Peyer's patch (tissue), 4 donors: Measurements from ENCODE around the gene SRPRB. TPM values are rescaled to one million over a fixed set of nuclear protein-coding genes. Genes with fewer than 3 reads are reported as not detected.

Experiments used
- DNase-seq, 3 donors: peaks; one replicate each; pipeline ENCODE4 v3.0.0-alpha.2; 2017 to 2019
- H3K27ac ChIP-seq, 4 donors: fragments of 200-600 bp; sonication (generic); one replicate each; pipeline ENCODE4 v1.5.1; 2016 to 2019
- H3K27me3 ChIP-seq, 2 donors: fragments of 200-600 bp; sonication (generic); one replicate each; pipeline ENCODE4 v1.5.1; 2019
- H3K36me3 ChIP-seq, 3 donors: fragments of 200-600 bp; sonication (generic); one replicate each; pipeline ENCODE4 v1.5.1; 2016 to 2019
- H3K4me1 ChIP-seq, 4 donors: fragments of 200-600 bp; sonication (generic); one replicate each; pipeline ENCODE4 v1.5.1; 2016 to 2019
- H3K4me3 ChIP-seq, 4 donors: fragments of 200-600 bp; sonication (generic); 1 replicate in 3 of 4; 2 replicates in 1 of 4; pipeline ENCODE4 v1.5.1; 2016 to 2019; ENCODE audit warnings: mild to moderate bottlenecking in 1 of 4
- H3K9me3 ChIP-seq, 4 donors: fragments of 200-600 bp; sonication (generic); one replicate each; pipeline ENCODE4 v1.5.1; 2016 to 2019; ENCODE audit warnings: mild to moderate bottlenecking in 1 of 4
- CTCF ChIP-seq, 6 experiments: fragments of 450-650 bp in 4 of 6; fragments of 200-600 bp in 2 of 6; sonication (generic) in 1 of 6; IDR thresholded peaks; one replicate each; pipeline ENCODE4 v1.5.1; 2017 to 2019; ENCODE audit warnings: antibody characterized with exemption in 6 of 6, mild to moderate bottlenecking in 3 of 6, moderate library complexity in 1 of 6
- POLR2A ChIP-seq, 2 donors: fragments of 450-650 bp; IDR thresholded peaks; one replicate each; pipeline ENCODE4 v1.5.1; 2017; ENCODE audit warnings: antibody characterized with exemption in 2 of 2, mild to moderate bottlenecking in 2 of 2, moderate library complexity in 2 of 2
- total RNA-seq, 4 donors: library from RNA; depleted of rRNA; stranded (reverse); fragments of >200 nt; gene quantifications; one replicate each; pipeline ENCODE4 v1.1.0, GENCODE V29; 2016

SRPRB gene
- total RNA-seq, 4 donors from 2014 or later: 5.0 to 15.6 (median 10.1) TPM

GRCh38 chr3:133758964-133759739 lies 46.5 kb upstream of the SRPRB start:
- no peaks in the 10 kb centered on the region for H3K9me3 ChIP-seq
- no peaks in the 10 kb centered on the region for H3K4me1 ChIP-seq
- no peaks in the 10 kb centered on the region for H3K27me3 ChIP-seq
- no peaks in the 10 kb centered on the region for H3K36me3 ChIP-seq
- no peak overlapping the region for H3K4me3 ChIP-seq
- no peak for DNase-seq
- no peak overlapping the region for H3K27ac ChIP-seq
- TF ChIP-seq CTCF (IDR thresholded peaks at IDR 0.05) (no peak), POLR2A (IDR thresholded peaks at IDR 0.05) (no peak)

GRCh38 chr3:133759740-133760305 lies 45.8 kb upstream of the SRPRB start:
- Histone ChIP-seq H3K36me3 (no peaks in the 10 kb centered on the region), H3K27me3 (no peaks in the 10 kb centered on the region), H3K4me3 (no peak overlapping the region), H3K4me1 (no peaks in the 10 kb centered on the region), H3K27ac (no peak overlapping the region), H3K9me3 (no peaks in the 10 kb centered on the region)
- TF ChIP-seq POLR2A (IDR thresholded peaks at IDR 0.05) (no peak), CTCF (IDR thresholded peaks at IDR 0.05) (no peak)
- DNase-seq: no peak

GRCh38 chr3:133760916-133761315 lies 44.7 kb upstream of the SRPRB start:
- no peak for TF ChIP-seq POLR2A (IDR thresholded peaks at IDR 0.05)
- TF ChIP-seq CTCF (IDR thresholded peaks at IDR 0.05): no peak
- no peak for DNase-seq
- H3K27ac ChIP-seq: no peak overlapping the region

GRCh38 chr3:133761605-133762484 lies 43.8 kb upstream of the SRPRB start:
- TF ChIP-seq CTCF (IDR thresholded peaks at IDR 0.05): no peak
- no peak for TF ChIP-seq POLR2A (IDR thresholded peaks at IDR 0.05)
- no peaks in the 10 kb centered on the region for H3K4me1 ChIP-seq

More at GRCh38 chr3:133760916-133761315, 44.7 kb upstream of the SRPRB start:
- H3K9me3 ChIP-seq: no peaks in the 10 kb centered on the region
- no peaks in the 10 kb centered on the region for H3K36me3 ChIP-seq
- H3K4me1 ChIP-seq: no peaks in the 10 kb centered on the region
- no peak overlapping the region for H3K4me3 ChIP-seq
- H3K27me3 ChIP-seq: no peaks in the 10 kb centered on the region

GRCh38 chr3:133762539-133762938 lies 43.1 kb upstream of the SRPRB start:
- no peak for TF ChIP-seq CTCF (IDR thresholded peaks at IDR 0.05)
- TF ChIP-seq POLR2A (IDR thresholded peaks at IDR 0.05): no peak

More at GRCh38 chr3:133761605-133762484, 43.8 kb upstream of the SRPRB start:
- Histone ChIP-seq H3K9me3 (no peaks in the 10 kb centered on the region), H3K27ac (no peak overlapping the region), H3K4me3 (no peak overlapping the region), H3K27me3 (no peaks in the 10 kb centered on the region), H3K36me3 (no peaks in the 10 kb centered on the region)
- no peak for DNase-seq

More at GRCh38 chr3:133762539-133762938, 43.1 kb upstream of the SRPRB start:
- no peaks in the 10 kb centered on the region for H3K4me1 ChIP-seq
- no peaks in the 10 kb centered on the region for H3K27me3 ChIP-seq
- no peak overlapping the region for H3K27ac ChIP-seq
- H3K9me3 ChIP-seq: no peaks in the 10 kb centered on the region
- no peak for DNase-seq
- no peaks in the 10 kb centered on the region for H3K36me3 ChIP-seq
- H3K4me3 ChIP-seq: no peak overlapping the region
